Stimulated activated CD8-positive, alpha-beta memory T cell treated with anti-CD3 and anti-CD28 coated beads, Interleukin-12 subunit alpha, Interleukin-12 subunit beta, amount 100 ng/mL, for 24 hours (primary cell): ENCODE results near the gene SLN.

ENCODE experiments used
- DNase-seq: peaks from one replicate; pipeline ENCODE4 v3.0.0-alpha.2; 2020; ENCODE audit errors: extremely low read depth

Gene SLN

GRCh38 chr11:107719557-107720302 is 7.9 kb upstream of the SLN start:
- no peak for DNase-seq

DNA sequence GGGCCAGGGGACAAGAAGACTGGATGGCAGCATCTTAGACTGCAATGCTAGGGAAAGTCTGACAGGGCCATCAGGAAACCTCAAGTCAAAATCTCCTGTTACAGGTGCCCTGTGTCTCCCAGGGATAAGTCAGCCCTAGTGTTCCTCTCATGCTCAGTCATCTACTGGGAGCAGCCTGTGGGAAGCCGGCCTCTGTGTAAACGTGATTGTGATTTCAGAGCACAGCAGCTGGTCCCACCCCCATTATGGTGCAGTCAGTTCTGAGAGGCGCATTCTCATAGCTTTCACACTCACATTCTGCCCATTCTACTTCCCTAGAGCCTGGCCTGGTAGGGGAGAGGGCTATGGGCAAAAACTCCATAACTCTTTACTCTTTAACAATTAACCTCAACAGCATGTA is 7.2 kb upstream of the SLN start:
- no peak for DNase-seq

- DNase-seq = no peak
Observed at GRCh38 chr11:107716884-107717532, 5.2 kb upstream of the SLN start.

GRCh38 chr11:107713009-107713408 is 1.2 kb upstream of the SLN start:
- DNase-seq = no peak

- DNase-seq = no peak
Observed at GRCh38 chr11:107710301-107710700, 1.6 kb downstream of the SLN start.

DNA sequence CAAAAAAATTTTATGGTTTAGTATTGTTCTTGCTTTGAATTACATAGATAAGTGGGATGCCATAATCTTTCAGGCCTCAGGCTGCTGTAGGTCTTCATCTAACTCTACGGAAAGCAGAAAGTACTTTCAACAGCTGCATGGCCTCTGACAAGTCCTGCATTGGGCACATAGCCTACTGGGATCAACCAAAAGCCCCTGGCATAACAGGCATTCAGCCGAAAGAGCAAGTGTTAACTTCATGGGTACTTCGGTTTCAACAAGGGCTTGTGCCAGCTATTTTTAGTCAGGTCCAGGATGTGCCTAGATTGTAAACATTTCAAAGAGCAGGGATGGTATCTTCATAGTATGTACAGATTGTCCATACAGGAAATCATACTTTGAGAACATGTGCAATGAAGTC is 3.1 kb downstream of the SLN start:
- DNase-seq = no peak

DNA sequence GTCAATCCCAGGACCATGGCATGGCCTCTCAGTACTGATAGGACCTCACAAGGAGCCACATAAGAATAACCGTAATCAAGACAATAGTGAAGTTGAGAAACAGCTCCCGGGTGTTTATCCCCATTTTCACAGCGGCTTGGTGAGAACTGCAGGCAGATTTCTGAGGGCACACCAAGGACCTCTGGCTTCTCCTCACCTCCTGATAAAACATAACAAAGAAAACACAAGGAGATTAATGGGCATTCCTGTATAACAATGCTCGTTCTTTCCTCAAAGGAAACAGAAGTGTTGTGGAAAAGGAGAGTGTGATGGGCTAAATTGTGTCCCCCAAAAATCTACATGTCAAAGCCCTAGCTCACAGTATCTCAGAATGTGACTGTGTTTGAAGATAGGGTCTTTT is 4.0 kb downstream of the SLN start:
- DNase-seq = no peak

DNA sequence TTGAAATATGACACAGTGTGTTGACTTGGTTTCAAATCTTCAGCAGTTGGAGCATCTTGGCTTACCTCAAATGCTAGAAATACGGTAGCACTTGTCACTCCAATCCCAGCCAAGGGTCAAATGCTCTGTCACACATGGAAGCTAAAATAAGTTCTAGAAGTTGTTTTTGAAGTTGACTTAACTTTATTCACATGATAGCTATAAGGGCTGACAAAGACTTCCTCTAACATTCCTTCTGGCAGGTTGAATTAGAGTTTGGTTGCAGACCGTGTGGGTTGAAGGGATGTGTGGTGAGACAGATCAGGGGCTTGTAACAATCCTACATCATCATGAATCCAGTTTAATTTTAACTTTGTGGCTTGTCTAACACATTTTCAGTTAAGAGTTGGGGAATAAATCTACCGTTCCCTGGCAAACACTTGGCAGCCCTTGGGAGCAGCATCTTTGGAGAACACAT is 4.6 kb downstream of the SLN start:
- DNase-seq = no peak

- no peak for DNase-seq
Observed at GRCh38 chr11:107706531-107706930, 5.3 kb downstream of the SLN start.

- no peak for DNase-seq
Observed at GRCh38 chr11:107705027-107705426, 6.8 kb downstream of the SLN start.

GRCh38 chr11:107704451-107704850 is 7.4 kb downstream of the SLN start:
- DNase-seq = no peak

GRCh38 chr11:107702723-107703122 is 9.1 kb downstream of the SLN start:
- DNase-seq = no peak

GRCh38 chr11:107702109-107702660 is 9.7 kb downstream of the SLN start:
- no peak for DNase-seq

DNA sequence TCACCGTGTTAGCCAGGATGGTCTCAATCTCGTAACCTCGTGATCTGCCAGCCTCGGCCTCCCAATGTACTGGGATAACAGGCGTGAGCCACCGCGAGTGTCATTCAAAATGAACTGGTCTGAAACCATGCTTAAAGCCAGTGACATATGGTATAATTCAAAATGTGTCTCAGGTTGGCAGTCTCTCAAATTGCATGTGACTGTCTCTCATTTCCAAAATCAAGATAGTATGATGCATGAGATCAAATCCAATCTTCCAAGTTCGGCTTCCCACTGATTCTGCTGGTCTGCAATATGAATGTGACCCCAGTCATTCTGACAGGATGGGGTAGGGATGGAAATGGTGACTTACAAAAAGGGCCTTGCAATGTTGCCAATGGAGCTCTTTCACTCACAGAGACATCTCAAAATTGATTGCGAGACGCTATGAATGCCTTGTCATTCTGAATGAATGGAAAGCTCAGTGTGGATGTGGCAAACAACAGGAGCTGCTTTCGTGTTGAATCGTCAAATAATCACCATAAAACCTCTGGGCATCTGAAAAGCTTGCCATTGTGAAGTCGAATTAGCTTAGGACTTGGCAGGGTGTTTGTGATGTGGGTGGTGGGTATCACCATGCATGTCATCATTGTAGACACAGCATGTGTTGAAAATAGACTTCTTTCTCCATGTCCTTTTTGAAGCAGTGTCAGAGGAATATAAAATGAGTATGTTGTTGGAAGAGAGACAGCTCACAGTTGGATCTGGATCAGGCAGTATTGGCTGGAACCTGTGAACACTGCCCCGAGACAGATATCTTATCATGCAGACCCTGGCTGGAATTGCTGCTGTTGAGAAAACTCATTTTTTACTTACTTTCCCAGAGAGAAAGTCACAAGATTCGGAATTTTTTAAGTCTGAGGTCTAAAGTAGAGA is 12.2 kb downstream of the SLN start:
- no peak for DNase-seq

DNA sequence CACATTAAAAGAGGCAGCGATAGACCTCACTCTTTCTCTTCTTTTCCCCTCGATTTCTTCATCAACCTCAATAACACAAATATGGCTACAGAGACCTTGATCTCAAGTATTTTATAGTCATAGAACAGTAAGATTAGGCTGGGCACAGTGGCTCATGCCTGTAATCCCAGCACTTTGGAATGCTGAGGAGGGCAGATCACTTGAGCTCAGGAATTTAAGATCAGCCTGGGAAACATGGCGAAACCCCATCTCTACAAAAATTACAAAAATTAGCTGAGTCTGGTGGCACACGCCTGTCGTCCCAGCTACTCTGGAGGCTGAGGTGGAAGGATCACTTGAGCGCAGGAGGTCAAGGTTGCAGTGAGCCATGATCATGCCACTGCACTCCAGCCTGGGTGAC is 14.6 kb downstream of the SLN start:
- DNase-seq = no peak

DNA sequence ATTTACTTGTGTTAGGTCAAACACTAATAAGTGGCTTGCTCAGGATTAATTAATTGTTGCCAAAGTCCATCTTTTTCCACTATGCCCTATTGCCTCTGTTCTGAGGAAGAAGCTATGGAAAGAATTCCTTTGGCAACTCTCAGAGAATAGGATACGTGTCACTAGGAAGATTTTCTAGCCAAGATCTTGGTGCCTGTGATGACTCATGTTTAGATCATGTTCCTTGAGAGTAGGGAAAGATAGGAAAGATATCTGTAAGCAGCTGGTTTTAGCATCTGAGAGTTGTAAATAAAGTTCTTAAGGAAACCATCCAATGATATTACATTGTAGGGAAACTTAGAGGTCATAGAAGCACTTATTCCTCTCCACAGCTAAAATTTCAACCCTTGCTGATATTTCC is 15.7 kb downstream of the SLN start:
- no peak for DNase-seq

GRCh38 chr11:107695446-107695845 is 16.4 kb downstream of the SLN start:
- DNase-seq = no peak

DNA sequence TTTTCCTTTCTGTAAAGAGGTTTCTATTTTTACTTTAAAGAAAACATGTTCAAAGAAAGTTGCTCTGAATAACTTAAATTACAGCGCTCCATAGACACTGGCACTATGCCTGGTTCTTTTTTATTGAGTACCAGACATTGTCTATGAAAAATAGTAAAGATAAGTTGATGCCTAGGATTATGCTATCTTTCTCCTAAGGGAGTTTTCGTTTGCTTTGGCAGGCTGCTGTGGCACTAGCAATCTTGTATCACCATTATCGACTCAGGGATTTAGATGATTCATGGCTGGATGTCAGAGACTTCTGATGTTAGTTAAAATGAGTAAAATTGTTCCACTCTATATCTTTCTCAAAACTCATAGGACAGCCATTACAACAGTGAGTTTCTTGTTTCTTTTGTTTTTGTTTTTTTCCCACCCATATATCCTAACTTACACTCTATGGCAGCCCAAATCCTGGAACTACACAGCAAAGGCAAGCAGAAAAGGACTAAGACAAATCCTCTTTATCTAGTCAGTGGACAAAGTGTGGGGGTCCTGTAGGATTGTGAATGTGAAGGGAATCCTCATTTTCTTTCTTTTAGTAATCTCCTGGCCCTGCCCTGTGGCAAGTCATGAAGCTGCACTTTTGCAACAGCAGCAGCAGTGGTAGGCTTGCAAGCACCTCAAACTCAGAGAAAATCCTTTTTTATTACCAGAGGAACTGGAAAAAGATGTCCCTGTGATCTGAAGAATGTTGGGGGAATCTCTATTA is 20.7 kb downstream of the SLN start:
- DNase-seq = no peak

DNA sequence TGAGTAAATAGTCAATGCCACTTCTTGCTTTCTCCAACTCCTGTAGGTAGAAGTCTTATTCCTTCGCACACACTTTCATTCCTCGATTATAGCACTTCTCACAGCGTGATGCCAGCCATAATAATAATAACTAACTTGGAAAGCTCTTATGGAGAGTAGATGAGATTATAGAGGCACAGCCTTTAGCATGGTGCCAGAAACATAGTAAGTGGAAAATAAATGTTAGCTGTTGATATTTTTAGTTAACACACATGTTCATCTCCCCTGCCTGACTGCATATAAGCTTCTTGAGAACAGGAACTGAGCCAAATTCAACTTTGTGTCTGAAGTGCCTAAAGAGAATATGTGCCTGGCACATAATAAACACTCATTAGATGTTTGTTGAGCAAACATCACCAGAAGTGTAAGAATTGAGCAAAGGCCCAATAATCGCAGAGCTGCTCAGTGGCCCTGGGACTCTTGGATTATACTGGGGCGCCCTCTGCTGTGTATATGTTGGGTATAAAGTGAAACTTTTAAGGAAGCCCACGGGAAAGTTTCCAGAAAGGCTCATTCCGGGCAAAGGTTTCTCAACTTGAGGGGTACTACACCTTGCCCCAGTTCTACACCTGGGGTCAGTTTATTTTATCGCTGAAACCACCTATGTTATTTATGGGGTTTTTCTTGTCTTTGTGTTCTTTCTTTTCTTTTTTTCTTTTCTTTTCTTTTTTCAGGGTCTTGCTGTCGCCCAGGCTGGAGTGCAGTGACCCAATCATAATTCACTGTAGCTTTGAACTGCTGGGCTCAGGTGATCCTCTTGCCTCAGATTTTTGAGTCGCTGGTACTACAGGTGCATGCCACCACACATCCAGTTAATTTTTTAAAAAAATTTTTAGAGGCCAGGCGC is 22.3 kb downstream of the SLN start:
- DNase-seq = no peak

- DNase-seq = no peak
Observed at GRCh38 chr11:107688322-107688918, 23.4 kb downstream of the SLN start.
